Tibial nerve (tissue), 4 donors: Measurements from ENCODE around the gene AFG1L. TPM values are rescaled to one million over a fixed set of nuclear protein-coding genes. Genes with fewer than 3 reads are reported as not detected.

ENCODE experiments used
- DNase-seq, 2 donors: peaks; one replicate each; pipeline ENCODE4 v3.0.0-alpha.2; 2019; ENCODE audit warnings: low spot score in 2 of 2
- H3K27ac ChIP-seq, 4 donors: fragments of 200-600 bp; sonication (generic) in 3 of 4; one replicate each; pipeline ENCODE4 v1.5.1; 2017 to 2019; ENCODE audit warnings: mild to moderate bottlenecking in 1 of 4
- H3K27me3 ChIP-seq, 2 donors: fragments of 200-600 bp; sonication (generic) in 1 of 2; one replicate each; pipeline versions ENCODE4 v1.5.1 to v1.6.0; 2017 to 2019
- H3K36me3 ChIP-seq, 3 donors: fragments of 200-600 bp; sonication (generic); one replicate each; pipeline ENCODE4 v1.5.1; 2018 to 2019
- H3K4me1 ChIP-seq, 4 donors: fragments of 200-600 bp; sonication (generic) in 3 of 4; one replicate each; pipeline ENCODE4 v1.5.1; 2017 to 2019
- H3K4me3 ChIP-seq, 4 donors: fragments of 200-600 bp; sonication (generic) in 3 of 4; one replicate each; pipeline ENCODE4 v1.5.1; 2017 to 2019; ENCODE audit warnings: mild to moderate bottlenecking in 1 of 4, moderate library complexity in 1 of 4
- H3K9me3 ChIP-seq, 4 donors: fragments of 200-600 bp; sonication (generic) in 3 of 4; one replicate each; pipeline ENCODE4 v1.5.1; 2017 to 2019
- CTCF ChIP-seq, 5 experiments: fragments of 200-600 bp in 3 of 5; fragments of 450-650 bp in 2 of 5; sonication (generic) in 3 of 5; IDR thresholded peaks; one replicate each; pipeline ENCODE4 v1.5.1; 2016 to 2019; ENCODE audit warnings: antibody characterized with exemption in 5 of 5, mild to moderate bottlenecking in 3 of 5, moderate library complexity in 2 of 5
- EP300 ChIP-seq, 2 donors: sonication (generic); formaldehyde crosslinking; IDR thresholded peaks; one replicate each; pipeline ENCODE4 v1.6.1; 2017; ENCODE audit warnings: antibody characterized with exemption in 2 of 2, mild to moderate bottlenecking in 1 of 2
- POLR2A ChIP-seq, 2 donors: fragments of 450-650 bp; IDR thresholded peaks; one replicate each; pipeline ENCODE4 v1.6.1; 2017; ENCODE audit warnings: antibody characterized with exemption in 2 of 2, mild to moderate bottlenecking in 2 of 2, moderate library complexity in 2 of 2
- WGBS, 2 donors: methylation state at CpG; one replicate each; pipeline ENCODE4 v1.1.5; 2018; 5-methylcytosine and 5-hydroxymethylcytosine counted together
- total RNA-seq, 4 donors: library from RNA; depleted of rRNA; stranded (reverse); fragments of >200 nt; gene quantifications; one replicate each; pipeline ENCODE4 v1.1.0, GENCODE V29; 2016

AFG1L gene
- total RNA-seq, 4 donors from 2014 or later, result 2.0 to 5.2 (median 4.1) TPM

DNA sequence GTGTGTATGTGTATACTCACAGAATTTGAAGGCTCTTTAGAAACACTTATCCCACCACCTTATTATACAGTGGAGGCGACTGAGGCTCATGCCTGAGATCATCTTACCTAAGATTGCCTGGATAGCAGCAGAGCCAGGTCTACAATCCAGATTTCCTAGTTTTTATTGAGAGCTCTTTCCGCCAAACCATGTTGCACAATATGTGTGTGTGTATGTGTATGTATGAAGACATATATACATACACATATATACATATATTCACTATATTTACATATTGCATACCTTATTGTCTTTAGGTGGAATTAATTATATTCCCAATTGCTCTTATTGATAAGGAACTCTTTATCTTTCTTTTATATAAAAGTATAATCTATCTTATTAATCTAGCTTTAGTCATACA lies 130.6 kb downstream of the AFG1L start:
- Histone ChIP-seq H3K27ac (no peak overlapping the region), H3K36me3 (peaks cover 0 to 7% (median 0%) of the 10 kb centered on the region in 3 donors), H3K4me1 (no peaks in the 10 kb centered on the region), H3K9me3 (no peaks in the 10 kb centered on the region), H3K4me3 (no peak overlapping the region), H3K27me3 (no peaks in the 10 kb centered on the region)
- DNase-seq, result no peak
- 91 to 96% methylated on average over 2 of the region's 2 CpGs for WGBS, 2 donors
- TF ChIP-seq EP300 (IDR thresholded peaks at IDR 0.05), result no peak
- no peak for TF ChIP-seq CTCF (IDR thresholded peaks at IDR 0.05)
- no peak for TF ChIP-seq POLR2A (IDR thresholded peaks at IDR 0.05)

DNA sequence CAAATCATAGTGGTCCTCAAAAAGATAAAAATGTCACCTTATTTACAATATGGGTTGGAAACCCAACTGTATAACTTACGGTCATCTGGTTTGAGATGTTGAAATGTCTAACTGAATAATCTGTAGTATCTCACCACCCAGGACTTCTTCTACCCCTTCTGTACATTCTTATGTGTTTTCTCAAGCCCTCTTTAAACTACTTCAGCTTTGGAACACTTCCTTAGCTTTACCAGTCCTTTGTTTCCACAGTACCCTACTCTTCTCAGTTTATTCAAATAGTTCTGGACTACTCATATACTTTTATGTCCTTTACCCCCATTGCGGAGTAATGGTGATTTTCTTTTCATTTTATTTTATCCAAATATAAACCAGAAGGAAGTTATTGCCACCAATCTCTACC lies 137.3 kb downstream of the AFG1L start:
- peaks cover 0 to 7% (median 0%) of the 10 kb centered on the region in 3 donors for H3K36me3 ChIP-seq
- no peak for TF ChIP-seq EP300 (IDR thresholded peaks at IDR 0.05)
- no peak for TF ChIP-seq POLR2A (IDR thresholded peaks at IDR 0.05)
- TF ChIP-seq CTCF (IDR thresholded peaks at IDR 0.05), result no peak
- no peak overlapping the region for H3K27ac ChIP-seq
- H3K9me3 ChIP-seq, result no peaks in the 10 kb centered on the region
- H3K27me3 ChIP-seq, result no peaks in the 10 kb centered on the region
- H3K4me1 ChIP-seq, result no peaks in the 10 kb centered on the region
- no peak for DNase-seq
- H3K4me3 ChIP-seq, result no peak overlapping the region
- 96 to 98% methylated on average over 2 of the region's 2 CpGs for WGBS, 2 donors

GRCh38 chr6:108432792-108433191 lies 137.9 kb downstream of the AFG1L start:
- H3K4me1 ChIP-seq, result no peaks in the 10 kb centered on the region
- H3K4me3 ChIP-seq, result no peak overlapping the region
- TF ChIP-seq EP300 (IDR thresholded peaks at IDR 0.05) (no peak), CTCF (IDR thresholded peaks at IDR 0.05) (no peak), POLR2A (IDR thresholded peaks at IDR 0.05) (no peak)
- H3K9me3 ChIP-seq, result no peaks in the 10 kb centered on the region
- peaks cover 0 to 7% (median 0%) of the 10 kb centered on the region in 3 donors for H3K36me3 ChIP-seq
- no peaks in the 10 kb centered on the region for H3K27me3 ChIP-seq
- H3K27ac ChIP-seq, result no peak overlapping the region
- no peak for DNase-seq
- WGBS, 2 donors, result 79 to 81% methylated on average over 3 of the region's 3 CpGs

GRCh38 chr6:108434222-108434621 lies 139.4 kb downstream of the AFG1L start:
- H3K36me3 ChIP-seq, result peaks cover 0 to 2% (median 0%) of the 10 kb centered on the region in 3 donors
- H3K27ac ChIP-seq, result no peak overlapping the region
- no peaks in the 10 kb centered on the region for H3K27me3 ChIP-seq
- no peaks in the 10 kb centered on the region for H3K9me3 ChIP-seq
- 82 to 88% methylated on average over 1 of the region's 1 CpG for WGBS, 2 donors
- TF ChIP-seq EP300 (IDR thresholded peaks at IDR 0.05) (no peak), CTCF (IDR thresholded peaks at IDR 0.05) (no peak), POLR2A (IDR thresholded peaks at IDR 0.05) (no peak)
- DNase-seq, result no peak
- H3K4me1 ChIP-seq, result no peaks in the 10 kb centered on the region
- H3K4me3 ChIP-seq, result no peak overlapping the region

- Histone ChIP-seq H3K4me1 (no peaks in the 10 kb centered on the region), H3K27ac (no peak overlapping the region), H3K9me3 (no peaks in the 10 kb centered on the region), H3K27me3 (no peaks in the 10 kb centered on the region), H3K36me3 (no peaks in the 10 kb centered on the region), H3K4me3 (no peak overlapping the region)
- WGBS, 2 donors, result 86 to 91% methylated on average over 5 of the region's 5 CpGs
- no peak for DNase-seq
- no peak for TF ChIP-seq EP300 (IDR thresholded peaks at IDR 0.05)
- TF ChIP-seq CTCF (IDR thresholded peaks at IDR 0.05), result no peak
- no peak for TF ChIP-seq POLR2A (IDR thresholded peaks at IDR 0.05)
Observed at GRCh38 chr6:108435391-108435790, 140.5 kb downstream of the AFG1L start.
